ENCODE measurements around the gene YAP1.
A peak's percentile ranks its signal among the peaks of the same experiment; 100 is the strongest.

GRCh38 chr11:102061276-102061675, 49.0 kb upstream of the YAP1 start:
- TF ChIP-seq, protein P1, sequence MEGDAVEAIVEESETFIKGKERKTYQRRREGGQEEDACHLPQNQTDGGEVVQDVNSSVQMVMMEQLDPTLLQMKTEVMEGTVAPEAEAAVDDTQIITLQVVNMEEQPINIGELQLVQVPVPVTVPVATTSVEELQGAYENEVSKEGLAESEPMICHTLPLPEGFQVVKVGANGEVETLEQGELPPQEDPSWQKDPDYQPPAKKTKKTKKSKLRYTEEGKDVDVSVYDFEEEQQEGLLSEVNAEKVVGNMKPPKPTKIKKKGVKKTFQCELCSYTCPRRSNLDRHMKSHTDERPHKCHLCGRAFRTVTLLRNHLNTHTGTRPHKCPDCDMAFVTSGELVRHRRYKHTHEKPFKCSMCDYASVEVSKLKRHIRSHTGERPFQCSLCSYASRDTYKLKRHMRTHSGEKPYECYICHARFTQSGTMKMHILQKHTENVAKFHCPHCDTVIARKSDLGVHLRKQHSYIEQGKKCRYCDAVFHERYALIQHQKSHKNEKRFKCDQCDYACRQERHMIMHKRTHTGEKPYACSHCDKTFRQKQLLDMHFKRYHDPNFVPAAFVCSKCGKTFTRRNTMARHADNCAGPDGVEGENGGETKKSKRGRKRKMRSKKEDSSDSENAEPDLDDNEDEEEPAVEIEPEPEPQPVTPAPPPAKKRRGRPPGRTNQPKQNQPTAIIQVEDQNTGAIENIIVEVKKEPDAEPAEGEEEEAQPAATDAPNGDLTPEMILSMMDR (IDR thresholded peaks at IDR 0.05; ENCODE audit: insufficient read depth, low read depth, low read length) = peak; percentile 21
- no peak for TF ChIP-seq EZH2 (IDR thresholded peaks at IDR 0.05; ENCODE audit: insufficient read depth, low read length)
